ENCODE measurements around the gene HEPHL1. TPM values are rescaled to one million over a fixed set of nuclear protein-coding genes. Genes with fewer than 3 reads are reported as not detected.

Gene HEPHL1
- total RNA-seq, 1 donor from 2014 or later = not detected

Other genes starting within 250 kb of the HEPHL1 start
- 21.0 TPM for gene MED17, start 237.1 kb upstream of the HEPHL1 start, total RNA-seq
- gene VSTM5, start 170.7 kb upstream of the HEPHL1 start, total RNA-seq = not detected
- gene PANX1, start 107.5 kb downstream of the HEPHL1 start, total RNA-seq = 19.9 TPM